Measurements from ENCODE around the gene GRIN2B.

The GRIN2B gene

GRCh38 chr12:13981296-13981962 lies at the start of gene GRIN2B:
GRIN2B (minus strand) TSS chr12:13981602; CDS start chr12:13866208, 115,394 bp downstream.
- DNase-seq, result no peak

- DNase-seq, result no peak
Observed at GRCh38 chr12:14026537-14026936, 45.1 kb upstream of the GRIN2B start.

- no peak for DNase-seq
Observed at GRCh38 chr12:14024591-14024990, 43.2 kb upstream of the GRIN2B start.

GRCh38 chr12:14018080-14018479 lies 36.7 kb upstream of the GRIN2B start:
- DNase-seq, result no peak

- no peak for DNase-seq
Observed at GRCh38 chr12:14010989-14011388, 29.6 kb upstream of the GRIN2B start.

GRCh38 chr12:14007639-14008038 lies 26.2 kb upstream of the GRIN2B start:
- DNase-seq, result no peak

GRCh38 chr12:13992585-13992984 lies 11.2 kb upstream of the GRIN2B start:
- DNase-seq, result no peak

GRCh38 chr12:13992106-13992505 lies 10.7 kb upstream of the GRIN2B start:
- DNase-seq, result no peak

- DNase-seq, result no peak
Observed at GRCh38 chr12:13986031-13986430, 4.6 kb upstream of the GRIN2B start.

GRCh38 chr12:13981990-13982389 lies 588 bp upstream of the GRIN2B start:
- no peak for DNase-seq

- DNase-seq, result no peak
Observed at GRCh38 chr12:13980538-13981295, 685 bp downstream of the GRIN2B start.

GRCh38 chr12:13979772-13980378 lies 1.5 kb downstream of the GRIN2B start:
- DNase-seq, result no peak

GRCh38 chr12:13978876-13979275 lies 2.5 kb downstream of the GRIN2B start:
- DNase-seq, result no peak

- DNase-seq, result no peak
Observed at GRCh38 chr12:13976880-13977279, 4.5 kb downstream of the GRIN2B start.

GRCh38 chr12:13976028-13976584 lies 5.3 kb downstream of the GRIN2B start:
- DNase-seq, result no peak

GRCh38 chr12:13973996-13974395 lies 7.4 kb downstream of the GRIN2B start:
- DNase-seq, result no peak

- DNase-seq, result no peak
Observed at GRCh38 chr12:13970803-13971202, 10.6 kb downstream of the GRIN2B start.

GRCh38 chr12:13968281-13968680 lies 13.1 kb downstream of the GRIN2B start:
- DNase-seq, result no peak

- DNase-seq, result no peak
Observed at GRCh38 chr12:13964666-13965065, 16.7 kb downstream of the GRIN2B start.

- no peak for DNase-seq
Observed at GRCh38 chr12:13962699-13963098, 18.7 kb downstream of the GRIN2B start.

- DNase-seq, result no peak
Observed at GRCh38 chr12:13961971-13962370, 19.4 kb downstream of the GRIN2B start.

- DNase-seq, result no peak
Observed at GRCh38 chr12:13959131-13959723, 22.2 kb downstream of the GRIN2B start.

GRCh38 chr12:13957576-13957975 lies 23.8 kb downstream of the GRIN2B start:
- DNase-seq, result no peak

Data from GF-D8 (cell line).